ENCODE data around the gene VEGFB.
A peak's percentile ranks its signal among the peaks of the same experiment; 100 is the strongest.

VEGFB gene

DNA sequence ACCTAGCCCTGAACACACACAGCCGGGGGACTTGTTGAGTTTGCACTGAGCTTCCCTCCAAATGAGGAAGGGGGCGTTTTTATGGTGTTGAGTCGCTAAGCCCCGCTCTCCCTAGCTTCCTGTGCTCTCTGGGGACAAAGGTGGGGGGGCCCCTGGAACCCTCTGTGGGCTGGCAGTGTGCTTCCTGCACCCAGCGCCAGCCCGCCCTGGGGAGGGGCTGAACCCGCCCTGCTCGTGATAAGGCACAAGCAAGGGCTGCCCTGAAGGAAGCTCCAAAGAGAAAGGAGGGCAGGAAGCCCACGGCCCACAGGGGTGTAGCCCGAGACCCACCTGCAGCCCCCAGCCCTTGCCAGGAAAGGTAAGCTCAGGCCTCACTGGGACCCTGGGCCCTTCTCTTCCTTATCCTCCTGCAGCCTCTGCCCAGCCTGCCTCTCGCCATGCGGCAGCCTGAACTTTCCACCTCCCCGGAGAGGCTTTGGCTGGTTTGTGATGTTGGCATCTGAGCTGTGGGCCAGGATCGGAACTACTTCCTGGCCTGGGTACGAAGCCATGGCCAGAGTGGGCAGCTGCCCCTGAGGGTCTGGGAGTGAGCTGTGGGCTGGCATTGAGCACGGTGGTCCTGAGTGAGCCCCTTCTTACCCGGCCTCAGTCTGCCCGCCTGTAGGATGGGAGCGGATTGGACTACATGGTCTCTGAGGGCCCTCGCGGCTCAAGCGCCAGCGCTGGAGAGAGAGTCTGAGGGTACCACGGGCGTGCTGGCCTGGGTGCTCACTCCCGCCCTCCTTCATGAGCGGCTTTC, 27.7 kb upstream of the VEGFB start, which contains the start of gene FERMT3:
Gene FERMT3 (plus strand): TSS at position 265 of the 799 bp plus-strand sequence. CDS start 644 bp downstream, outside the sequence.
- TF ChIP-seq, protein P1, sequence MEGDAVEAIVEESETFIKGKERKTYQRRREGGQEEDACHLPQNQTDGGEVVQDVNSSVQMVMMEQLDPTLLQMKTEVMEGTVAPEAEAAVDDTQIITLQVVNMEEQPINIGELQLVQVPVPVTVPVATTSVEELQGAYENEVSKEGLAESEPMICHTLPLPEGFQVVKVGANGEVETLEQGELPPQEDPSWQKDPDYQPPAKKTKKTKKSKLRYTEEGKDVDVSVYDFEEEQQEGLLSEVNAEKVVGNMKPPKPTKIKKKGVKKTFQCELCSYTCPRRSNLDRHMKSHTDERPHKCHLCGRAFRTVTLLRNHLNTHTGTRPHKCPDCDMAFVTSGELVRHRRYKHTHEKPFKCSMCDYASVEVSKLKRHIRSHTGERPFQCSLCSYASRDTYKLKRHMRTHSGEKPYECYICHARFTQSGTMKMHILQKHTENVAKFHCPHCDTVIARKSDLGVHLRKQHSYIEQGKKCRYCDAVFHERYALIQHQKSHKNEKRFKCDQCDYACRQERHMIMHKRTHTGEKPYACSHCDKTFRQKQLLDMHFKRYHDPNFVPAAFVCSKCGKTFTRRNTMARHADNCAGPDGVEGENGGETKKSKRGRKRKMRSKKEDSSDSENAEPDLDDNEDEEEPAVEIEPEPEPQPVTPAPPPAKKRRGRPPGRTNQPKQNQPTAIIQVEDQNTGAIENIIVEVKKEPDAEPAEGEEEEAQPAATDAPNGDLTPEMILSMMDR (IDR thresholded peaks at IDR 0.05; ENCODE audit: borderline replicate concordance, insufficient read depth, low read depth, low read length): no peak
- H3K4me3 ChIP-seq (ENCODE audit: low read depth, low read length): peak within 1 kb of the TSS; percentile 95

DNA sequence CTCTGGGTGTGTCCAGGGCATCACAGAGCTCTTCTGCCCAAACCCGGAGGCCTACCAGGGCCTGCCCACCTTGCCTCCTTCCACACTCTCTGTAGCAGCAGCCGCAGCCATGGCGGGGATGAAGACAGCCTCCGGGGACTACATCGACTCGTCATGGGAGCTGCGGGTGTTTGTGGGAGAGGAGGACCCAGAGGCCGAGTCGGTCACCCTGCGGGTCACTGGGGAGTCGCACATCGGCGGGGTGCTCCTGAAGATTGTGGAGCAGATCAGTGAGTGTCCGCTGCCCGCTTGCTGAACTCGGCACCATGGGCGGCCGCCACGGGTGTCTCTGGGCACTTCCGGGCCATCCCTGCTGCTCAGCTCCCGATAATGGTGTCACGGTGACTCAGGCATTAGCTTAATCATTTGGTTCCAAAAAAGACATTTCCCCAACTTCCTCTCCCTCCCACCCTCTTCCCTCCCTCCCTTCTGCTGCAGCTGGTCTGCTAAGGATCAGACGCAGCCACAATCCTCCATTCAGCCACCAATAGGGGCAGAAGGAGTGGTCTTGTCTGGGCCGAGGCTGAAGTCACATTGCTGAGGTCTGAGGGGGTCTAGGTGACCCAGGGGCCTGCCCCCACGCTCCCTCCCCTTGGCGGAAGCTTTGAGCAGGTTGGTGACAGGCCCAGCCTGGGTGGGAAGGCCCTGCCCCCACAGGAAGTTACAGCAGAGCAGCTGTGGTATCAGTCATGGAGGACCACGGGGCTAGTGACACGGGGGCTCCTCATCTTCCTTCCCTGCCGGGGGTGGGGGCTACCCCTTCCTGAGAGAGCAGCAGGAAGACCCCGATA, 26.9 kb upstream of the VEGFB start:
- H3K4me3 ChIP-seq (ENCODE audit: low read depth, low read length): peak overlapping the region; percentile 95
- TF ChIP-seq, protein P1 (IDR thresholded peaks at IDR 0.05; ENCODE audit: borderline replicate concordance, insufficient read depth, low read depth, low read length): 0 out of 2 replicates have a peak, but pooled peaks have one; percentile 1

DNA sequence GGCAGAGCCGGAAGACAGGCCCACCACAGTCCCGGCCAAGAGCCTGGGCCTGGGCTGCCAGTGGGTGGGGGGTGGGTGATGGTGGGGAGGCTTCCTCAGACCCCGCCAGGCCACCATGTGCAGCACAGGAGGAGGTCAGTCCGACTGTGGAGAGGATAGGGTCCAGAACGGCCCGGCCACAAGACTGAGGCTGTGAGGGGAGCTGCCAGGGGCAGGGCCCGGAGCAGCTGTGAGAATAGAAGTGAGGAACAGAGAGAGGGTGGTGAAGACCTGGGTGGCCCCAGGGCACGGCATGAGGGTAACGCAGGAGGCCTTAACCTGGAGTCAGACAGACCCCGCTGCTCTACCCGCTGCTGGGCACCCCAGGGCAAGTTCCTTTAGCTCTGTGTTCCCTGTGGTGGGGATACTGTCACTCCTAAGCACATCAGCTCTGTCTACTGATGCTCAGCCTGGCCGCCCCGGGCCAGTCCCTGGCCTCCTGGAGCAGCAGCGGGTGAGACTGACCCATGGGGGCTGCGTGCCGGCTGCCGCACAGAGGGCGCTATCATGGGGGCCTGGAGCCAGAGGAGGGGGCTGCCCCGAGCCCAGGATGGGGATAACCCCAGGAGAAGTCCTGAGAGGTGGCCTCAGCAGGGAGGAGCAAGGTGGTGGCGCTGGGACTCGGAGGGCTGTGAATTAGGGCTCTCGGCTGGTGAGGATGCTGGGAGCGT, 26.1 kb upstream of the VEGFB start:
- TF ChIP-seq, protein P1 (IDR thresholded peaks at IDR 0.05; ENCODE audit: borderline replicate concordance, insufficient read depth, low read depth, low read length): no peak
- peak overlapping the region; percentile 95 for H3K4me3 ChIP-seq (ENCODE audit: low read depth, low read length)

DNA sequence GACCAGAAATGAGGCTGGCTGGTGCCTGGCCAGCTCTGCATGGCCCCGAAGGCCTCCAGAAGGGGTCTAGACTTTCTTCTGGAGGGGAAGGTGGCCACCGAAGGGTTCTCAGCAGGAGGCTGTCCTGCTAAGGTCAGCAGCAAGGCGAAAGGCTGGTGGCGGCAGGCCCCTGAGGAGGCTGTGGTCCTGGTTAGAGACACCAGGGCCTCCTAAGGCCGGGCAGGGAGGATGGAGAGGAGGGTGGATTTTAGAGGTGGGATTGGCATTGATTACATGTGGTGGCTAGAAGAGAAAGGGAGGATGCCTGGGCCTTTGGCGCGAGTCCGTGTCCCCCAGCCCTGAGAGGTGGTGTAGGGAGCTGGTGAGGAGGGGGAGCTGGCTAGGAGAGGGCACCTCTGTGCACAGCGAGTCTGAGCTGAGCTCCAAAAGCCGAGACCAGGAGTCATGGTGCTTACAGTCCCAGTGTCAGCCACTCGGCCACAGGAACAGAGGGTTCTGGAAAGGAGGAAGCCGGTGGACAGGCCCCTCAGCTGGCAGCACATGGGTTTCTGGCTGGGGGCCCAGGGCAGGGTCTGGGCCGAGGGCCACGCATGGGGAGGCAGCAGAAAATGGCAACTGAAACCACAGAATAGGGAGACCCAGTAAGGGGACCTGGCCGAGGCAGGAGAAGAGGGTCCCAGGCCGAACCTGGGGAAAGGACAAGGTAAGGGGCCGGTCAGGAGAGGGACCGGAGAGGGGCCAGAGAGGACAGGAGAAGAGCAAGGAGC, 25.4 kb upstream of the VEGFB start:
- no peak overlapping the region for H3K4me3 ChIP-seq (ENCODE audit: low read depth, low read length)
- TF ChIP-seq, protein P1 (IDR thresholded peaks at IDR 0.05; ENCODE audit: borderline replicate concordance, insufficient read depth, low read depth, low read length): no peak

DNA sequence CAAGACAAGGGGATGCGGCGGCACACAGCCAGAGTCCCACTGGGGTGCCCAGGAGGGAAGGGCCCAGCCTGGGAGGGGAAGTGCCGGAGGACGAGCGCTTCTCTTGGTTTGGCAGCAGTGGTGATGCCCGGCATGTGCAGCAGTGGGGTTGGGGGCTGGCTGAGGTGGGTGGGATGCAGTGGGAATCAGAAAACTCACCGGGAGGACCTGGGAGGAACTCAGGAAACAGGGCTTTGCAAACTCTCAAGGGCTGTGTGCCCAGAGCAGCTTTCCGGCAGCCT, 24.9 kb upstream of the VEGFB start:
- TF ChIP-seq, protein P1 (IDR thresholded peaks at IDR 0.05; ENCODE audit: borderline replicate concordance, insufficient read depth, low read depth, low read length): no peak

DNA sequence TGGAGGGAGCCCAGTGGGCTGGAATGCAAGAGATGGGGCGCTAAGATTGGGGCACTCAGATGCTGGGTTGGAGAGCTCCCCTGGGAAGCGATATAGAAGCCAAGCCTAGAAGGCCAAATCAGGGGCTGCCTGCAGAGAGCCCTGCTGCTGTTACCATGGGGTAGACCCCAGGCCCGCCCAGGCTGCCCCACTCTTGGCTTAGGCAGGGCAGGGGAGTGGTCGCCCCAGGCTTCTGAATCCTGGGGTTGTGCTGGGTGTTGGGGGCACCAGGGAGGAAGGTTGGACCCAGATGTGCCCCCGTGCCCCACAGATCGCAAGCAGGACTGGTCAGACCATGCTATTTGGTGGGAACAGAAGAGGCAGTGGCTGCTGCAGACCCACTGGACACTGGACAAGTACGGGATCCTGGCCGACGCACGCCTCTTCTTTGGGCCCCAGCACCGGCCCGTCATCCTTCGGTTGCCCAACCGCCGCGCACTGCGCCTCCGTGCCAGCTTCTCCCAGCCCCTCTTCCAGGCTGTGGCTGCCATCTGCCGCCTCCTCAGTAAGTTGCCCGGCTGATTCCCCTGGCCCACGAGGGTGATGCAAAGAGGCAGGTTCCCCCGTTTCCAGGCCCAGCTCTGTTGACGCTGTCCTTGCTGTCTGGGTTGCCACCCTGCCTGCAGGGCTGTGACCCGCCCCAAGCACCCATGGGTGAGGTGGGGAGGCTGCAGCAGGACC, 23.9 kb upstream of the VEGFB start:
- H3K4me3 ChIP-seq (ENCODE audit: low read depth, low read length): no peak overlapping the region
- TF ChIP-seq, protein P1 (IDR thresholded peaks at IDR 0.05; ENCODE audit: borderline replicate concordance, insufficient read depth, low read depth, low read length): no peak

More for the DNA sequence above, 24.9 kb upstream of the VEGFB start:
- no peak overlapping the region for H3K4me3 ChIP-seq (ENCODE audit: low read depth, low read length)
